ENCODE results near the gene EPS15. TPM values are rescaled to one million over a fixed set of nuclear protein-coding genes. Genes with fewer than 3 reads are reported as not detected.

Gene EPS15
- total and polyA plus RNA-seq, 9 of the 15 experiments (the other 6 are each of a cell fraction or from before 2014, with no cell fraction given) = 23.1 to 69.0 (median 41.7) TPM

GRCh38 chr1:51418384-51418959, 100.6 kb downstream of the EPS15 start:
- peaks cover 5 to 27% of the 10 kb centered on the region in 2 experiments for H3K4me1 ChIP-seq (replicated peaks in 1 of 2; ENCODE audit: control insufficient read depth in 2 of 2, insufficient read depth in 2 of 2, low read length in 2 of 2)
- TF ChIP-seq EP300 (IDR thresholded peaks at IDR 0.05; ENCODE audit: low read length) (no peak), EHMT2 (IDR thresholded peaks at IDR 0.05) (peak; percentile 6; the same call in 1 of the 2 replicates), ZNF347 (CRISPR knock-in tag; IDR thresholded peaks at IDR 0.05; ENCODE audit: low read depth) (no peak), CXXC5 (CRISPR knock-in tag; IDR thresholded peaks at IDR 0.05) (no peak), MCM7 (IDR thresholded peaks at IDR 0.05) (no peak), ZNF785 (CRISPR knock-in tag; IDR thresholded peaks at IDR 0.05) (no peak), HIVEP1 (CRISPR knock-in tag; IDR thresholded peaks at IDR 0.05) (0 out of 2 replicates have a peak, but pooled peaks have one; percentile 53), BACH1 (tag; IDR thresholded peaks at IDR 0.05) (no peak), THRB (CRISPR knock-in tag; conservative IDR thresholded peaks at IDR 0.05) (0 out of 2 replicates have a peak, but pooled peaks have one; percentile 53), CBFA2T3 (IDR thresholded peaks at IDR 0.05) (no peak), SMAD4 (CRISPR knock-in tag; conservative IDR thresholded peaks at IDR 0.05) (0 out of 2 replicates have a peak, but pooled peaks have one; percentile 10)
- intact Hi-C loops (cut with micrococcal nuclease) = no loop called here
- CTCF ChIA-PET (ENCODE audit: low intra/inter-chr PET ratio) = no interaction called here
- POLR2A ChIA-PET = interaction anchor here (2.2 kb wide), 1 partner anchor 14 kb away, joined by 7 read pairs; no protein-coding TSS in a partner anchor
- FAIRE-seq = peak; percentile 59
- no peak overlapping the region for H3K9ac ChIP-seq (ENCODE audit: insufficient read depth in 1 of 2, low read depth in 2 of 2, low read length in 2 of 2)
- H3K9me3 ChIP-seq (replicated peaks; ENCODE audit: control insufficient read depth, insufficient read depth, low read depth, low read length) = no peaks in the 10 kb centered on the region
- no peak overlapping the region for H3K4me3 ChIP-seq
- H4K20me1 ChIP-seq (replicated peaks; ENCODE audit: control insufficient read depth, insufficient read depth, low read length) = no peaks in the 10 kb centered on the region
- no peaks in the 10 kb centered on the region for H3K9me1 ChIP-seq (ENCODE audit: control insufficient read depth, insufficient read depth, low read length)
- in situ Hi-C loops (cut with MboI) = no loop called here
- ATAC-seq = peak; percentile 51
- no peak overlapping the region for H3K4me2 ChIP-seq (ENCODE audit: insufficient read depth, low read length)
- BruUV-seq (replicated peaks) = no TSS peak
- H3K27ac ChIP-seq (ENCODE audit: extremely low read depth, low read depth, low read length) = no peak overlapping the region
- WGBS (ENCODE audit: insufficient coverage, low coverage, missing lambda C conversion rate) = 60% methylated on average over 2 of the region's 2 CpGs
- H3K36me3 ChIP-seq (ENCODE audit: control insufficient read depth, insufficient read depth, low read length) = peaks cover 29% of the 10 kb centered on the region
- no peak overlapping the region for H2AFZ ChIP-seq (ENCODE audit: low read depth, low read length)
- no peak for DNase-seq (ENCODE audit: extremely low read depth in 1 of 4, low spot score in 3 of 4)
- H3K79me2 ChIP-seq (ENCODE audit: control insufficient read depth, insufficient read depth, low read length) = no peaks in the 10 kb centered on the region
- H3K27me3 ChIP-seq (ENCODE audit: control insufficient read depth in 2 of 2, insufficient read depth in 2 of 2, low read length in 2 of 2) = no peaks in the 10 kb centered on the region

All from K562 (cell line).